SU-DHL-6 (cell line): Measurements from ENCODE around the gene FMN1.

ENCODE experiments used
- H2AFZ ChIP-seq: fragments of 200-600 bp; sonication (generic); 2 replicates; pipeline ENCODE4 v1.6.1; 2014; ENCODE audit warnings: low read depth, mild to moderate bottlenecking, moderate library complexity, mixed read lengths, antibody characterized with exemption, low read length; ENCODE audit not compliant: severe bottlenecking
- H3F3A ChIP-seq: fragments of 200-600 bp; shearing (Covaris generic); 2 replicates; pipeline ENCODE4 v1.6.0; 2016; ENCODE audit warnings: antibody characterized with exemption, mild to moderate bottlenecking; ENCODE audit not compliant: insufficient read depth
- H3K27ac ChIP-seq: fragments of 200-600 bp; sonication (generic); 2 replicates; pipeline ENCODE4 v1.5.1; 2016; ENCODE audit warnings: low read depth, mild to moderate bottlenecking, low read length, moderate library complexity, mixed read lengths
- H3K27me3 ChIP-seq: fragments of 200-600 bp; sonication (generic), shearing (Covaris generic); 2 replicates; pipeline ENCODE4 v1.6.0; 2014; ENCODE audit warnings: mild to moderate bottlenecking, low read length
- H3K36me3 ChIP-seq: fragments of 200-600 bp; sonication (generic); 2 replicates; pipeline ENCODE4 v1.6.1; 2014; ENCODE audit warnings: mild to moderate bottlenecking, low read length, mixed read lengths
- H3K4me2 ChIP-seq: fragments of 300-600, 200-600 bp; shearing (Covaris generic), sonication (generic); 2 replicates; pipeline ENCODE4 v1.6.0; 2014; ENCODE audit warnings: low read length, low read depth, mild to moderate bottlenecking; ENCODE audit not compliant: poor library complexity, severe bottlenecking
- H3K4me3 ChIP-seq: fragments of 200-600 bp; sonication (generic); 2 replicates; pipeline ENCODE4 v1.5.1; 2014; ENCODE audit warnings: antibody characterized with exemption, low read length, mild to moderate bottlenecking, mixed read lengths; ENCODE audit not compliant: insufficient read depth, poor library complexity, severe bottlenecking
- H3K79me2 ChIP-seq: fragments of 200-600 bp; sonication (generic); 2 replicates; pipeline ENCODE4 v1.6.1; 2014; ENCODE audit warnings: mild to moderate bottlenecking, low read length, moderate library complexity; ENCODE audit not compliant: insufficient read depth
- H3K9ac ChIP-seq: fragments of 200-600 bp; sonication (generic); 2 replicates; pipeline ENCODE4 v1.7.0; 2014; ENCODE audit warnings: mild to moderate bottlenecking, low read length
- H3K9me2 ChIP-seq: fragments of 200-600 bp; sonication (generic); replicated peaks from 2 replicates; pipeline ENCODE4 v1.6.1; 2014; ENCODE audit warnings: low read length; ENCODE audit not compliant: insufficient read depth
- H3K9me3 ChIP-seq: fragments of 200-600 bp; sonication (generic); 2 replicates; pipeline ENCODE4 v1.6.1; 2014; ENCODE audit warnings: low read length, mixed read lengths; ENCODE audit not compliant: insufficient read depth
- H4K20me1 ChIP-seq: fragments of 200-600 bp; sonication (generic); 2 replicates; pipeline ENCODE4 v1.6.1; 2014; ENCODE audit warnings: low read depth, mild to moderate bottlenecking, antibody characterized with exemption, low read length, moderate library complexity, mixed read lengths
- EZH2phosphoT487 ChIP-seq: fragments of 200-600 bp; sonication (generic), shearing (Covaris generic); conservative IDR thresholded peaks from 2 replicates; pipeline ENCODE4 v1.6.1; 2018; ENCODE audit warnings: mild to moderate bottlenecking, antibody characterized with exemption, low read length, moderate library complexity, mixed read lengths
- TF ChIP-seq, protein P1 (sequence below): fragments of 200-600 bp; sonication (generic); IDR thresholded peaks from one replicate; pipeline ENCODE4 v1.5.1; 2017; ENCODE audit warnings: antibody characterized with exemption, mild to moderate bottlenecking, low read length, moderate library complexity; ENCODE audit not compliant: insufficient read depth, poor library complexity, severe bottlenecking

The FMN1 gene

DNA sequence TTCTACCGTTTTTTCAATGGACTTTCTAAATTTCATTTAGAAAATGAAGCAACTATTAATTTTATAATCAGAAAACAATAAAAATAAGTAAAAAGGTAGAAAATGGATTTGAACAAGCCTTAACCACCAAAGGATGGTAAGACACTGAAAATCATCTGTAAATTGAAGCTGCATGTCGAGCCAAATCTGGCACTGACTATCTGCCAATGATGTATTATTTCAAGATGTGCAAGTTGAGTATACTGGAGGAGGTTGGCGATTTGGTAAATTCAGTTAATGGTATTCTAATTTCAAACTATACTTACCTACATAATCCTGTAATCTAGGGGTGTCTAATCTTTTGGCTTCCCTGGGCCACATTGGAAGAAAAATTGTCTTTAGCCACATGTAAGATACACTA is 93.5 kb downstream of the FMN1 start:
- TF ChIP-seq, protein P1, sequence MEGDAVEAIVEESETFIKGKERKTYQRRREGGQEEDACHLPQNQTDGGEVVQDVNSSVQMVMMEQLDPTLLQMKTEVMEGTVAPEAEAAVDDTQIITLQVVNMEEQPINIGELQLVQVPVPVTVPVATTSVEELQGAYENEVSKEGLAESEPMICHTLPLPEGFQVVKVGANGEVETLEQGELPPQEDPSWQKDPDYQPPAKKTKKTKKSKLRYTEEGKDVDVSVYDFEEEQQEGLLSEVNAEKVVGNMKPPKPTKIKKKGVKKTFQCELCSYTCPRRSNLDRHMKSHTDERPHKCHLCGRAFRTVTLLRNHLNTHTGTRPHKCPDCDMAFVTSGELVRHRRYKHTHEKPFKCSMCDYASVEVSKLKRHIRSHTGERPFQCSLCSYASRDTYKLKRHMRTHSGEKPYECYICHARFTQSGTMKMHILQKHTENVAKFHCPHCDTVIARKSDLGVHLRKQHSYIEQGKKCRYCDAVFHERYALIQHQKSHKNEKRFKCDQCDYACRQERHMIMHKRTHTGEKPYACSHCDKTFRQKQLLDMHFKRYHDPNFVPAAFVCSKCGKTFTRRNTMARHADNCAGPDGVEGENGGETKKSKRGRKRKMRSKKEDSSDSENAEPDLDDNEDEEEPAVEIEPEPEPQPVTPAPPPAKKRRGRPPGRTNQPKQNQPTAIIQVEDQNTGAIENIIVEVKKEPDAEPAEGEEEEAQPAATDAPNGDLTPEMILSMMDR = no peak
- TF ChIP-seq EZH2phosphoT487 = no peak
- Histone ChIP-seq H3K79me2 (no peaks in the 10 kb centered on the region), H4K20me1 (no peaks in the 10 kb centered on the region), H3K9me2 (no peaks in the 10 kb centered on the region), H3K27ac (no peak overlapping the region), H3K9me3 (no peaks in the 10 kb centered on the region), H3K4me3 (no peak overlapping the region), H3K27me3 (no peaks in the 10 kb centered on the region), H3F3A (no peaks in the 10 kb centered on the region), H3K36me3 (no peaks in the 10 kb centered on the region), H3K4me2 (no peak overlapping the region), H2AFZ (no peak overlapping the region), H3K9ac (no peak overlapping the region)

DNA sequence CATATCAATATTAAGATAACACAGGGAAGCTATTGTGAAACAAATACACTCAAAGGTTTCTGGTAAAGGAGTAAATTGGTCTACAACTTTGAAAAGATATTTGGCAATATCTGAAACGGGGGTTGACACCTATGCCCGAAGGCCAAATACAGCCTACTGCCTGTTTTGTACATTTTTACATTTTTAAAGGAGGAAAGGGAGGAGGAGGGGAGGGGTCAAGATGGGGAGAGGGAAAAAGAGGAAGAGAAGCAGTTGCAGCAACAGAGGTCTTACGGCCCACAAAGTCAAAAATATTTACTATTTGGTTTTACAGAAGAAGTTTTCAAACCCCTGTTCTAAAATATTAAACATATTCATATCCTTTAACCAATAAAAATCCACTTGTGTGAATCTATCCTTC is 94.2 kb downstream of the FMN1 start:
- no peaks in the 10 kb centered on the region for H3K9me3 ChIP-seq
- no peak overlapping the region for H3K9ac ChIP-seq
- H3K27me3 ChIP-seq = no peaks in the 10 kb centered on the region
- H3K27ac ChIP-seq = no peak overlapping the region
- H3K4me2 ChIP-seq = no peak overlapping the region
- TF ChIP-seq, protein P1 = no peak
- no peak for TF ChIP-seq EZH2phosphoT487
- no peaks in the 10 kb centered on the region for H3K36me3 ChIP-seq
- H4K20me1 ChIP-seq = no peaks in the 10 kb centered on the region
- H3K79me2 ChIP-seq = no peaks in the 10 kb centered on the region
- H3K9me2 ChIP-seq = no peaks in the 10 kb centered on the region
- no peak overlapping the region for H2AFZ ChIP-seq
- no peaks in the 10 kb centered on the region for H3F3A ChIP-seq
- no peak overlapping the region for H3K4me3 ChIP-seq

DNA sequence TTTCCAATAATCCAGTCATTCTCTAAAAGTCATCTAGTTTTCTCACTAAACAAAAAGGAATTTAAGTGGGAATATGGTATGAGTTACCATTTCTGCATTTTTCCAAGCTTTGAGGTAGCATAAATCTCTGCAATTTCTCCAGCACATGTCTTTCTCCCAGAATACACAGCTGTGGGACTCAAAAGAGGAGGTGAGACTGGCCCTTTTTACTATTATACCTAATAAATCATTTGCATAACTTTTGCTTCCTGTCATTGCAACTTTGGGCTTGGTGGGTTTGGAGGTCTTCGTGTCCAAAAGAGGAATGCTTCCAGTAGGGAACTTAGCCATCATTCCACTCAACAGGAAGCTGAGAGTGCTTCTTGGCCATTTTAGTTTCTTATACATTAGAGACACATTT is 94.8 kb downstream of the FMN1 start:
- Histone ChIP-seq H3K4me2 (no peak overlapping the region), H3K27me3 (no peaks in the 10 kb centered on the region), H2AFZ (no peak overlapping the region), H3K79me2 (no peaks in the 10 kb centered on the region), H3F3A (no peaks in the 10 kb centered on the region), H4K20me1 (no peaks in the 10 kb centered on the region), H3K4me3 (no peak overlapping the region), H3K9me2 (no peaks in the 10 kb centered on the region), H3K9me3 (no peaks in the 10 kb centered on the region), H3K9ac (no peak overlapping the region), H3K27ac (no peak overlapping the region), H3K36me3 (no peaks in the 10 kb centered on the region)
- TF ChIP-seq EZH2phosphoT487 = no peak
- TF ChIP-seq, protein P1 = no peak

DNA sequence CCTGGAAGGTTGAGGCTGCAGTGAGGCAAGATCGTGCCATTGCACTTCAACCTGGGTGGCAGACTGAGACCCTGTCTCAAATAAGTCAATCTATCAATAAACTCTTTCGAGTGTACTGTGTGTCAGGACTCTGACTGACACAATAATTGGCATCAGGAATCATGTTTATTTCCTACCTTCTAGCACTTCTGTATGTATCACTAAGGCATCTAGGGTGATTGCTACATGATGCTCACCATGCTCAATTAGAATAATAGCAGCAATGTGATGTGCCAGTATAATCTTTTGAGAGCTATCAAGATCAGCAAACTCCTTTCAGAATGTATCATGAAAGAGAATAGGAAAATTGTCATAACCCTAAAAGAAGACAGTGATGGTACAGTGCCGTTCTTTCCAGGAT is 95.3 kb downstream of the FMN1 start:
- Histone ChIP-seq H3F3A (no peaks in the 10 kb centered on the region), H3K27me3 (no peaks in the 10 kb centered on the region), H3K4me3 (no peak overlapping the region), H3K36me3 (no peaks in the 10 kb centered on the region), H3K27ac (no peak overlapping the region), H3K4me2 (no peak overlapping the region), H3K9ac (no peak overlapping the region), H3K9me2 (no peaks in the 10 kb centered on the region), H3K9me3 (no peaks in the 10 kb centered on the region), H4K20me1 (no peaks in the 10 kb centered on the region), H3K79me2 (no peaks in the 10 kb centered on the region), H2AFZ (no peak overlapping the region)
- no peak for TF ChIP-seq EZH2phosphoT487
- TF ChIP-seq, protein P1 = no peak
